GM21825 (cell line): ENCODE data around the gene SFXN5.
A peak's percentile ranks its signal among the peaks of the same experiment; 100 is the strongest.
"Not testable (repeated sequence)": the region's sequence is repeated elsewhere in the genome, so short reads cannot be mapped to it uniquely, and the experiment has no call there.

Experiments used
- ATAC-seq: cut with Tn5 transposase; IDR thresholded peaks from one replicate; pipeline ENCODE4 v1.9.1; 2021; ENCODE audit warnings: mild to moderate bottlenecking, moderate library complexity; ENCODE audit not compliant: unreplicated experiment

SFXN5 gene

GRCh38 chr2:73071360-73072128 is at the start of gene SFXN5:
SFXN5 (minus strand) TSS chr2:73071712; CDS start chr2:73071705, 7 bp downstream.
- ATAC-seq: peak; percentile 88

- not testable (repeated sequence) for ATAC-seq
These were observed 48.2 kb upstream of the SFXN5 start for GRCh38 chr2:73119611-73120239.

GRCh38 chr2:73117441-73117840 is 45.9 kb upstream of the SFXN5 start:
- no peak for ATAC-seq

GRCh38 chr2:73116182-73116960 is 44.9 kb upstream of the SFXN5 start:
- no peak for ATAC-seq

- no peak for ATAC-seq
These were observed 42.9 kb upstream of the SFXN5 start for GRCh38 chr2:73114273-73114867.

- peak; percentile 71 for ATAC-seq
These were observed 41.7 kb upstream of the SFXN5 start, which contains the start of gene RAB11FIP5 for GRCh38 chr2:73112913-73113854. RAB11FIP5 (minus strand) TSS chr2:73112948; CDS start chr2:73112777, 171 bp downstream.

- ATAC-seq: peak; percentile 22
These were observed 40.8 kb upstream of the SFXN5 start for GRCh38 chr2:73112026-73112912.

- ATAC-seq: no peak
These were observed 39.8 kb upstream of the SFXN5 start for GRCh38 chr2:73111073-73112025.

- no peak for ATAC-seq
These were observed 38.9 kb upstream of the SFXN5 start for GRCh38 chr2:73110168-73111072.

- no peak for ATAC-seq
These were observed 38.1 kb upstream of the SFXN5 start for GRCh38 chr2:73109431-73110167.

- ATAC-seq: no peak
These were observed 35.9 kb upstream of the SFXN5 start for GRCh38 chr2:73107211-73107926.

- no peak for ATAC-seq
These were observed 35.3 kb upstream of the SFXN5 start for GRCh38 chr2:73106791-73107190.

- ATAC-seq: no peak
These were observed 34.0 kb upstream of the SFXN5 start for GRCh38 chr2:73105511-73105971.

GRCh38 chr2:73104933-73105332 is 33.4 kb upstream of the SFXN5 start:
- no peak for ATAC-seq

- ATAC-seq: no peak
These were observed 31.6 kb upstream of the SFXN5 start for GRCh38 chr2:73103018-73103542.
